HCT116 (cell line): Measurements from ENCODE around the gene KRTAP19-8. TPM values are rescaled to one million over a fixed set of nuclear protein-coding genes. Genes with fewer than 3 reads are reported as not detected.

Source experiments
- ATAC-seq: fragments of 200-7000 bp; cut with Tn5 transposase; 2 replicates; pipeline ENCODE4 v1.9.1; 2020; ENCODE audit warnings: mild to moderate bottlenecking, moderate library complexity
- BruUV-seq: library from RNA; stranded (reverse); fragments of 400-500 nt; replicated peaks from 2 replicates; lab custom pipeline; 2021; lab: Mats Ljungman, UMichigan
- CTCF ChIA-PET: fragments of 300-600 bp; sonication (Branson Sonifier 250); formaldehyde crosslinking; loops from one replicate; lab custom pipeline; 2021; ENCODE audit warnings: antibody characterized with exemption; lab: Charles Lee
- POLR2A ChIA-PET: fragments of 300-600, 350-600 bp; sonication (Branson Sonifier 250); formaldehyde crosslinking; loops from one replicate; lab custom pipeline; 2021; ENCODE audit warnings: antibody characterized with exemption; lab: Charles Lee
- RAD21 ChIA-PET, 2 experiments: fragments of 300-600 bp; sonication (Branson Sonifier 250); formaldehyde crosslinking; loops; one replicate each; lab custom pipeline; 2023; ENCODE audit warnings: low total read pairs in 2 of 2; ENCODE audit not compliant: uncharacterized antibody in 2 of 2, unreplicated experiment in 2 of 2, low non-redundant PET in 1 of 2; lab: Charles Lee
- DNase-seq: peaks from one replicate; pipeline ENCODE4 v3.0.0-alpha.2; 2010; ENCODE audit warnings: low read depth, low spot score
- H2AFZ ChIP-seq: fragments of 200-600 bp; shearing (Covaris generic), sonication (generic); 2 replicates; pipeline ENCODE4 v1.6.1; 2017; ENCODE audit warnings: low read depth, mixed run types, mixed read lengths, antibody characterized with exemption, low read length; ENCODE audit not compliant: poor library complexity, severe bottlenecking
- H3K27ac ChIP-seq: 2 replicates; pipeline ENCODE4 v1.5.1; 2012; ENCODE audit warnings: low read depth, low read length
- H3K27me3 ChIP-seq: fragments of 200-600 bp; sonication (generic); 2 replicates; pipeline ENCODE4 v1.6.1; 2016; ENCODE audit warnings: mixed run types, low read length, mixed read lengths; ENCODE audit not compliant: insufficient read depth
- H3K36me3 ChIP-seq, 2 experiments: fragments of 200-500 bp in 1 of 2; fragments of 200-600 bp in 1 of 2; sonication (Bioruptor generic) in 1 of 2; sonication (generic) in 1 of 2; 2 replicates each; pipeline versions ENCODE4 v1.5.1 to v1.6.1; 2014 to 2016; ENCODE audit warnings: low read length in 2 of 2, inconsistent platforms in 1 of 2, mixed read lengths in 1 of 2, mixed run types in 1 of 2; ENCODE audit not compliant: insufficient read depth in 2 of 2, control insufficient read depth in 1 of 2
- H3K4me1 ChIP-seq, 2 experiments: fragments of 200-600 bp in 1 of 2; sonication (generic) in 1 of 2; 2 replicates each; pipeline versions ENCODE4 v1.5.1 to v1.6.1; 2012 to 2017; ENCODE audit warnings: low read length in 2 of 2, inconsistent platforms in 1 of 2, mild to moderate bottlenecking in 1 of 2, mixed read lengths in 1 of 2, mixed run types in 1 of 2, moderate library complexity in 1 of 2; ENCODE audit not compliant: insufficient read depth in 2 of 2, control insufficient read depth in 1 of 2
- H3K4me2 ChIP-seq: fragments of 200-600 bp; sonication (generic); 2 replicates; pipeline ENCODE4 v1.6.1; 2017; ENCODE audit warnings: mixed run types, low read length, mixed read lengths
- H3K4me3 ChIP-seq, 2 experiments: fragments of 200-600 bp in 1 of 2; sonication (generic) in 1 of 2; replicated peaks in 1 of 2; 2 replicates each; pipeline ENCODE4 v1.5.1; 2011 to 2016; ENCODE audit warnings: low read length in 2 of 2, control low read depth in 1 of 2, low read depth in 1 of 2, mild to moderate bottlenecking in 1 of 2, mixed read lengths in 1 of 2, mixed run types in 1 of 2
- H3K79me2 ChIP-seq: fragments of 200-600 bp; sonication (generic); 2 replicates; pipeline ENCODE4 v1.6.1; 2017; ENCODE audit warnings: mild to moderate bottlenecking, mixed run types, low read length, moderate library complexity, mixed read lengths; ENCODE audit not compliant: insufficient read depth
- H3K9ac ChIP-seq: fragments of 200-600 bp; sonication (generic); 2 replicates; pipeline ENCODE4 v1.6.1; 2016; ENCODE audit warnings: low read length, mixed read lengths
- H3K9me2 ChIP-seq: fragments of 200-600 bp; sonication (generic), shearing (Covaris generic); 2 replicates; pipeline ENCODE4 v1.6.1; 2017; ENCODE audit warnings: mixed run types, mild to moderate bottlenecking, moderate library complexity; ENCODE audit not compliant: insufficient read depth
- H3K9me3 ChIP-seq, 2 experiments: fragments of 200-500 bp in 1 of 2; fragments of 200-600 bp in 1 of 2; sonication (Bioruptor generic) in 1 of 2; sonication (generic) in 1 of 2; 2 replicates each; pipeline ENCODE4 v1.6.1; 2014 to 2017; ENCODE audit warnings: low read length in 2 of 2, mixed read lengths in 2 of 2, inconsistent platforms in 1 of 2, low read depth in 1 of 2, mild to moderate bottlenecking in 1 of 2, mixed run types in 1 of 2, moderate library complexity in 1 of 2; ENCODE audit not compliant: control insufficient read depth in 1 of 2, insufficient read depth in 1 of 2
- H4K20me1 ChIP-seq: fragments of 200-600 bp; sonication (generic), shearing (Covaris generic); 2 replicates; pipeline ENCODE4 v1.6.1; 2017; ENCODE audit warnings: mixed run types, mild to moderate bottlenecking, moderate library complexity; ENCODE audit not compliant: insufficient read depth
- CTCF ChIP-seq, 3 experiments: fragments of 200-600 bp in 1 of 3; sonication (generic) in 1 of 3; IDR thresholded peaks in 2 of 3; conservative IDR thresholded peaks in 1 of 3; 2 replicates each; pipeline ENCODE4 v1.5.1; 2012 to 2017; ENCODE audit warnings: low read depth in 2 of 3, low read length in 2 of 3, antibody characterized with exemption in 1 of 3, borderline replicate concordance in 1 of 3, control low read depth in 1 of 3, mild to moderate bottlenecking in 1 of 3, mixed read lengths in 1 of 3, mixed run types in 1 of 3, moderate library complexity in 1 of 3; ENCODE audit not compliant: insufficient read depth in 1 of 3
- ELF1 ChIP-seq: IDR thresholded peaks from 2 replicates; pipeline ENCODE4 v1.6.1; 2012; ENCODE audit warnings: low read depth, borderline replicate concordance
- EZH2phosphoT487 ChIP-seq: fragments of 200-600 bp; IDR thresholded peaks from 2 replicates; pipeline ENCODE4 v1.6.1; 2018; ENCODE audit warnings: antibody characterized with exemption, borderline replicate concordance
- JUND ChIP-seq: IDR thresholded peaks from 2 replicates; pipeline ENCODE4 v1.6.1; 2012
- SIN3A ChIP-seq: IDR thresholded peaks from 2 replicates; pipeline ENCODE4 v1.6.1; 2012; ENCODE audit warnings: low read depth
- YY1 ChIP-seq: IDR thresholded peaks from 2 replicates; pipeline ENCODE4 v1.6.1; 2011; ENCODE audit warnings: low read length, low read depth, moderate library complexity, mild to moderate bottlenecking; ENCODE audit not compliant: insufficient replicate concordance; ENCODE audit errors: extremely low read depth
- ZFX ChIP-seq: fragments of 450-650 bp; IDR thresholded peaks from 2 replicates; pipeline ENCODE4 v1.6.1; 2017
- intact Hi-C: fragments of 100-400 bp; cut with micrococcal nuclease; formaldehyde crosslinking; loops from 2 replicates; pipeline ENCODE4 v1.10.0; 2022
- total RNA-seq: library from RNA; stranded (reverse); gene quantifications from one replicate; pipeline ENCODE4 v1.2.1, GENCODE V29; 2021; ENCODE audit not compliant: unreplicated experiment

Gene KRTAP19-8
- total RNA-seq, 1 experiment from 2014 or later, result not detected

GRCh38 chr21:31005019-31005418 lies 33.3 kb downstream of the KRTAP19-8 start:
- CTCF ChIA-PET, result no interaction called here
- intact Hi-C loops, result no loop called here
- H3K4me2 ChIP-seq, result no peak overlapping the region
- POLR2A ChIA-PET, result no interaction called here
- H3K4me3 ChIP-seq, result no peak overlapping the region
- no peak overlapping the region for H3K27ac ChIP-seq
- no peak overlapping the region for H2AFZ ChIP-seq
- DNase-seq (no peak), ATAC-seq (no peak)
- H3K36me3 ChIP-seq, result no peaks in the 10 kb centered on the region
- no TSS peak for BruUV-seq
- H3K9me3 ChIP-seq, result no peaks in the 10 kb centered on the region
- H3K9ac ChIP-seq, result no peak overlapping the region
- no peak for TF ChIP-seq JUND
- no peak for TF ChIP-seq ZFX
- no peaks in the 10 kb centered on the region for H3K79me2 ChIP-seq
- H3K27me3 ChIP-seq, result no peaks in the 10 kb centered on the region
- no peaks in the 10 kb centered on the region for H4K20me1 ChIP-seq
- no peaks in the 10 kb centered on the region for H3K9me2 ChIP-seq
- RAD21 ChIA-PET, result no interaction called here
- no peaks in the 10 kb centered on the region for H3K4me1 ChIP-seq

GRCh38 chr21:31003471-31003870 lies 34.8 kb downstream of the KRTAP19-8 start:
- Histone ChIP-seq H3K36me3 (no peaks in the 10 kb centered on the region), H2AFZ (no peak overlapping the region), H4K20me1 (no peaks in the 10 kb centered on the region), H3K9me3 (no peaks in the 10 kb centered on the region), H3K9me2 (no peaks in the 10 kb centered on the region), H3K4me1 (no peaks in the 10 kb centered on the region), H3K79me2 (no peaks in the 10 kb centered on the region), H3K4me3 (no peak overlapping the region), H3K4me2 (no peak overlapping the region), H3K27me3 (no peaks in the 10 kb centered on the region), H3K27ac (no peak overlapping the region), H3K9ac (no peak overlapping the region)
- RAD21 ChIA-PET, result no interaction called here
- CTCF ChIA-PET, result no interaction called here
- no peak for ATAC-seq
- no peak for DNase-seq
- BruUV-seq, result no TSS peak
- no peak for TF ChIP-seq ELF1
- no peak for TF ChIP-seq EZH2phosphoT487
- no peak for TF ChIP-seq CTCF (IDR thresholded peaks at IDR 0.05 in 2 of 3, conservative IDR thresholded peaks at IDR 0.05 in 1 of 3; ENCODE audit: borderline replicate concordance in 1 of 3, insufficient read depth in 1 of 3, low read depth in 2 of 3, low read length in 2 of 3)
- no peak for TF ChIP-seq YY1
- no peak for TF ChIP-seq SIN3A
- intact Hi-C loops, result no loop called here
- POLR2A ChIA-PET, result no interaction called here
